Tibial artery (tissue), 4 donors: ENCODE measurements around the gene CCR5.
A peak's percentile ranks its signal among the peaks of the same experiment; 100 is the strongest.

ENCODE experiments used
- DNase-seq, 2 donors: peaks; one replicate each; pipeline ENCODE4 v3.0.0-alpha.2; 2019
- H3K27ac ChIP-seq, 2 donors: fragments of 200-600 bp; sonication (generic) in 1 of 2; 1 replicate in 1 of 2; 2 replicates in 1 of 2; pipeline ENCODE4 v1.5.1; 2018 to 2019; ENCODE audit warnings: mild to moderate bottlenecking in 1 of 2
- H3K27me3 ChIP-seq, 2 donors: fragments of 200-600 bp; sonication (generic) in 1 of 2; one replicate each; pipeline versions ENCODE4 v1.5.1 to v1.6.0; 2016 to 2019
- H3K36me3 ChIP-seq, 3 donors: fragments of 200-600 bp; sonication (generic) in 2 of 3; one replicate each; pipeline ENCODE4 v1.5.1; 2016 to 2019; ENCODE audit warnings: mild to moderate bottlenecking in 2 of 3
- H3K4me1 ChIP-seq, 4 donors: fragments of 200-600 bp; sonication (generic) in 2 of 4; 1 replicate in 3 of 4; 2 replicates in 1 of 4; pipeline ENCODE4 v1.5.1; 2016 to 2019
- H3K4me3 ChIP-seq, 2 donors: fragments of 200-600 bp; sonication (generic) in 1 of 2; 1 replicate in 1 of 2; 2 replicates in 1 of 2; pipeline ENCODE4 v1.5.1; 2018 to 2019; ENCODE audit warnings: mild to moderate bottlenecking in 2 of 2
- H3K9me3 ChIP-seq, 3 donors: fragments of 200-600 bp; sonication (generic) in 1 of 3; one replicate each; pipeline ENCODE4 v1.5.1; 2016 to 2019
- CTCF ChIP-seq, 2 experiments: fragments of 200-600 bp in 1 of 2; fragments of 450-650 bp in 1 of 2; IDR thresholded peaks; one replicate each; pipeline ENCODE4 v1.5.1; 2017 to 2019; ENCODE audit warnings: antibody characterized with exemption in 2 of 2, mild to moderate bottlenecking in 1 of 2, moderate library complexity in 1 of 2
- intact Hi-C: fragments of 100-400 bp; cut with DNase I; formaldehyde crosslinking; loops from one replicate; pipeline ENCODE4 v1.15.0; 2023; ENCODE audit warnings: low total_unique reads

Gene CCR5

GRCh38 chr3:46358466-46358865, 12.3 kb upstream of the CCR5 start:
- H3K27me3 ChIP-seq: no peaks in the 10 kb centered on the region
- no peaks in the 10 kb centered on the region for H3K36me3 ChIP-seq
- intact Hi-C loops: no loop called here
- TF ChIP-seq CTCF (IDR thresholded peaks at IDR 0.05): no peak
- H3K9me3 ChIP-seq: no peaks in the 10 kb centered on the region
- H3K4me1 ChIP-seq: no peaks in the 10 kb centered on the region
- no peak overlapping the region for H3K27ac ChIP-seq
- H3K4me3 ChIP-seq: no peak overlapping the region
- no peak for DNase-seq

- Histone ChIP-seq H3K4me1 (no peaks in the 10 kb centered on the region), H3K4me3 (no peak overlapping the region), H3K9me3 (no peaks in the 10 kb centered on the region), H3K36me3 (no peaks in the 10 kb centered on the region), H3K27me3 (no peaks in the 10 kb centered on the region), H3K27ac (no peak overlapping the region)
- no peak for DNase-seq
- no peak for TF ChIP-seq CTCF (IDR thresholded peaks at IDR 0.05)
- intact Hi-C loops: no loop called here
These were observed 10.8 kb upstream of the CCR5 start for GRCh38 chr3:46359733-46360493.

- intact Hi-C loops: no loop called here
- Histone ChIP-seq H3K4me1 (no peaks in the 10 kb centered on the region), H3K27ac (no peak overlapping the region), H3K36me3 (no peaks in the 10 kb centered on the region), H3K27me3 (peaks cover 0 to 3% of the 10 kb centered on the region in 2 donors), H3K4me3 (no peak overlapping the region), H3K9me3 (no peaks in the 10 kb centered on the region)
- TF ChIP-seq CTCF (IDR thresholded peaks at IDR 0.05): no peak
- no peak for DNase-seq
These were observed 9.8 kb upstream of the CCR5 start for GRCh38 chr3:46360907-46361306.

GRCh38 chr3:46361408-46362283, 9.1 kb upstream of the CCR5 start:
- no peaks in the 10 kb centered on the region for H3K36me3 ChIP-seq
- TF ChIP-seq CTCF (IDR thresholded peaks at IDR 0.05): no peak
- no peaks in the 10 kb centered on the region for H3K4me1 ChIP-seq
- no peak overlapping the region for H3K27ac ChIP-seq
- no peak overlapping the region for H3K4me3 ChIP-seq
- peak in 1 of 2 donors; percentile 32 for DNase-seq
- H3K27me3 ChIP-seq: peaks cover 0 to 5% of the 10 kb centered on the region in 2 donors
- intact Hi-C loops: no loop called here
- no peaks in the 10 kb centered on the region for H3K9me3 ChIP-seq

GRCh38 chr3:46365041-46365440, 5.7 kb upstream of the CCR5 start:
- no peak for TF ChIP-seq CTCF (IDR thresholded peaks at IDR 0.05)
- Histone ChIP-seq H3K27me3 (peaks cover 0 to 6% of the 10 kb centered on the region in 2 donors), H3K9me3 (no peaks in the 10 kb centered on the region), H3K4me3 (no peak overlapping the region), H3K27ac (no peak overlapping the region), H3K36me3 (no peaks in the 10 kb centered on the region), H3K4me1 (no peaks in the 10 kb centered on the region)
- intact Hi-C loops: no loop called here
- no peak for DNase-seq
